Activated T-helper 1 cell treated with anti-CD3 and anti-CD28 coated beads, Interleukin-2, amount 50 U/mL, for 16 hours (primary cell): ENCODE results near the gene MBNL1.

Source experiments
- DNase-seq, 2 donors: peaks; one replicate each; pipeline ENCODE4 v3.0.0-alpha.2; 2020; ENCODE audit warnings: low read depth in 1 of 2, low spot score in 1 of 2

Gene MBNL1

GRCh38 chr3:152295344-152295743 lies 26.6 kb downstream of the MBNL1 start:
- no peak for DNase-seq

- no peak for DNase-seq
Measured at GRCh38 chr3:152295806-152296205, 27.1 kb downstream of the MBNL1 start.

GRCh38 chr3:152296382-152296781 lies 27.7 kb downstream of the MBNL1 start:
- DNase-seq = no peak

- DNase-seq = no peak
Measured at GRCh38 chr3:152296971-152297370, 28.2 kb downstream of the MBNL1 start.

- peak in 1 of 2 donors; percentile 32 for DNase-seq
Measured at GRCh38 chr3:152298393-152299248, 29.9 kb downstream of the MBNL1 start.

- DNase-seq = no peak
Measured at GRCh38 chr3:152299249-152299976, 30.7 kb downstream of the MBNL1 start.

GRCh38 chr3:152300029-152300731 lies 31.5 kb downstream of the MBNL1 start:
- DNase-seq = no peak

GRCh38 chr3:152301745-152302181 lies 33.0 kb downstream of the MBNL1 start:
- DNase-seq = no peak

GRCh38 chr3:152302521-152303021 lies 33.8 kb downstream of the MBNL1 start:
- DNase-seq = no peak

- DNase-seq = no peak
Measured at GRCh38 chr3:152304160-152304559, 35.4 kb downstream of the MBNL1 start.

- no peak for DNase-seq
Measured at GRCh38 chr3:152305075-152305474, 36.3 kb downstream of the MBNL1 start.

GRCh38 chr3:152307829-152308474 lies 39.2 kb downstream of the MBNL1 start:
- no peak for DNase-seq

GRCh38 chr3:152308475-152308844 lies 39.7 kb downstream of the MBNL1 start:
- DNase-seq = no peak

- no peak for DNase-seq
Measured at GRCh38 chr3:152309031-152309430, 40.3 kb downstream of the MBNL1 start.

GRCh38 chr3:152309535-152310307 lies 41.0 kb downstream of the MBNL1 start:
- no peak for DNase-seq

GRCh38 chr3:152313430-152313829 lies 44.7 kb downstream of the MBNL1 start:
- no peak for DNase-seq

GRCh38 chr3:152313914-152314313 lies 45.2 kb downstream of the MBNL1 start:
- DNase-seq = no peak

- no peak for DNase-seq
Measured at GRCh38 chr3:152314677-152315353, 46.1 kb downstream of the MBNL1 start.

- no peak for DNase-seq
Measured at GRCh38 chr3:152315623-152316022, 46.9 kb downstream of the MBNL1 start.

- DNase-seq = no peak
Measured at GRCh38 chr3:152316318-152316717, 47.6 kb downstream of the MBNL1 start.
